Naive thymus-derived CD4-positive, alpha-beta T cell (primary cell): ENCODE results near the gene DLL3. TPM values are rescaled to one million over a fixed set of nuclear protein-coding genes. Genes with fewer than 3 reads are reported as not detected.
"Not testable (repeated sequence)": the region's sequence is repeated elsewhere in the genome, so short reads cannot be mapped to it uniquely, and the experiment has no call there.

Source experiments
- ATAC-seq: fragments of 150-1000 bp; cut with Tn5 transposase; 2 replicates; pipeline ENCODE4 v1.10.0; 2021; ENCODE audit warnings: mild to moderate bottlenecking, moderate library complexity
- CTCF ChIA-PET: fragments of 350-600 bp; sonication (Branson Sonifier 250); formaldehyde crosslinking; loops from one replicate; lab custom pipeline; 2021; ENCODE audit warnings: antibody characterized with exemption; lab: Charles Lee
- POLR2A ChIA-PET: fragments of 350-600 bp; sonication (Branson Sonifier 250); formaldehyde crosslinking; loops from one replicate; lab custom pipeline; 2021; ENCODE audit warnings: antibody characterized with exemption, inconsistent platforms; lab: Charles Lee
- DNase-seq, 9 donors: peaks; one replicate each; pipeline versions ENCODE4 v3.0.0 to v3.0.0-alpha.2; 2020 to 2022; ENCODE audit warnings: mixed read lengths in 1 of 9
- H3K27ac ChIP-seq: one replicate; pipeline ENCODE4 v1.7.0; 2013; ENCODE audit warnings: mild to moderate bottlenecking, low read depth, low read length, moderate library complexity
- H3K27me3 ChIP-seq, 2 donors: one replicate each; pipeline ENCODE4 v1.7.0; 2013; ENCODE audit warnings: low read length in 2 of 2, mild to moderate bottlenecking in 2 of 2, moderate library complexity in 2 of 2; ENCODE audit not compliant: control insufficient read depth in 2 of 2, insufficient read depth in 2 of 2
- H3K36me3 ChIP-seq, 3 experiments: 1 replicate in 2 of 3; 2 replicates in 1 of 3; pipeline ENCODE4 v1.7.0; 2013; ENCODE audit warnings: low read length in 3 of 3, mild to moderate bottlenecking in 3 of 3, moderate library complexity in 1 of 3; ENCODE audit not compliant: insufficient read depth in 3 of 3, control insufficient read depth in 2 of 3
- H3K4me1 ChIP-seq, 2 donors: one replicate each; pipeline ENCODE4 v1.7.0; 2013; ENCODE audit warnings: low read length in 2 of 2, mild to moderate bottlenecking in 2 of 2, moderate library complexity in 1 of 2; ENCODE audit not compliant: control insufficient read depth in 2 of 2, insufficient read depth in 2 of 2
- H3K4me3 ChIP-seq: 2 replicates; pipeline ENCODE4 v1.7.0; 2013; ENCODE audit warnings: mild to moderate bottlenecking, low read length
- H3K9me3 ChIP-seq, 3 experiments: 1 replicate in 2 of 3; 2 replicates in 1 of 3; pipeline ENCODE4 v1.7.0; 2013; ENCODE audit warnings: low read length in 3 of 3; ENCODE audit not compliant: control insufficient read depth in 2 of 3
- H3K27ac Mint-ChIP-seq, 9 donors: one replicate each; pipeline ENCODE4 v1.8.0; 2020 to 2022; ENCODE audit warnings: mixed read lengths in 9 of 9, mild to moderate bottlenecking in 8 of 9, moderate library complexity in 5 of 9, inconsistent platforms in 2 of 9
- H3K27me3 Mint-ChIP-seq, 5 donors: one replicate each; pipeline ENCODE4 v1.8.0; 2021 to 2022; ENCODE audit warnings: mixed read lengths in 5 of 5, mild to moderate bottlenecking in 1 of 5
- H3K36me3 Mint-ChIP-seq, 5 donors: one replicate each; pipeline ENCODE4 v1.8.0; 2020 to 2022; ENCODE audit warnings: mixed read lengths in 5 of 5, mild to moderate bottlenecking in 3 of 5, inconsistent platforms in 1 of 5
- H3K4me1 Mint-ChIP-seq, 7 donors: one replicate each; pipeline ENCODE4 v1.8.0; 2020 to 2022; ENCODE audit warnings: mixed read lengths in 7 of 7, mild to moderate bottlenecking in 3 of 7, inconsistent platforms in 1 of 7
- H3K4me3 Mint-ChIP-seq, 10 donors: one replicate each; pipeline ENCODE4 v1.8.0; 2020 to 2022; ENCODE audit warnings: mild to moderate bottlenecking in 10 of 10, mixed read lengths in 10 of 10, moderate library complexity in 6 of 10, inconsistent platforms in 2 of 10
- H3K9me3 Mint-ChIP-seq, 11 donors: one replicate each; pipeline ENCODE4 v1.8.0; 2020 to 2022; ENCODE audit warnings: mixed read lengths in 11 of 11, mild to moderate bottlenecking in 4 of 11, inconsistent platforms in 1 of 11, moderate library complexity in 1 of 11
- intact Hi-C, 2 donors: fragments of 100-400 bp; cut with micrococcal nuclease; formaldehyde crosslinking; loops; one replicate each; pipeline ENCODE4 v1.15.1; 2023
- polyA plus RNA-seq, 2 donors: library from polyadenylated mRNA; unstranded; fragments of 300-500 nt; fragmentation: Illumina TruSeq; gene quantifications; one replicate each; pipeline ENCODE4 v1.2.3, GENCODE V29; 2021
- total RNA-seq, 6 experiments: library from RNA in 5 of 6; stranded (reverse) in 5 of 6; gene quantifications; 1 replicate in 5 of 6; 2 replicates in 1 of 6; pipeline ENCODE4 v1.2.3 and lab custom pipeline; 2021 to 2026

Gene DLL3
- total and polyA plus RNA-seq, 7 experiments from 2014 or later: 0.08 to 0.22 (median 0.13) TPM; not detected in 3

DNA sequence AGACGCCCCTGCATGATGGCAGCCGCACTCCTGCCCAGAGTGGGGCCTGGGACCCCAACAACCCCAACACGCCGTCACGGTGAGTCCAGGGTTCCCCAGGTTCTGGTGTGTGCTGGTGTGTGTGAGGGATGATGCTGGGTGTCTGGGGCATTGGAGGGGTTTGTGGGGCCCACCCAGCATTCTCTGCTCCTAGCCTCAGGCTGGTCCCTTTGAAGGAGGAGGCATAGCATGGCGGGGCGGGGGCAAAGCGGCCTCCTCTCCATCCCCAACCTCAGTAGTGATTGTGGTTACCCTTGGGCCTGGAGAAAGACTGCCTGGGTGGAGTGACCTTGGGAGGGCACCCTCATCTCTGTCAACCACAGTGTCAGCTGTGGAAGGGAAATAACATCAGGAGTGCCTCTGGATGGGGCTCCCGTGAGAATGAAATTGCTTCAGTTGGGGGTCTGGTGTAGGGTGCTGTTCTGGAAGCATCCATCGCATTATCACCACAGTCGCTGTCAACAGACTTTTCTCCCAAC lies 25.2 kb upstream of the DLL3 start:
- ChIA-PET CTCF (interaction anchor here (0.9 to 3.9 kb wide), 9 partner anchors 8 to 199 kb away, joined by 3 to 21 read pairs (median 4); partner anchors contain the start of genes MED29 and PAF1), POLR2A (interaction anchor here (0.8 to 1.3 kb wide), 2 partner anchors 28 to 82 kb away, joined by 3 read pairs; partner anchors contain the start of genes MED29, PAF1 and SUPT5H)
- Histone ChIP-seq H3K27ac (no peak overlapping the region), H3K36me3 (peaks cover 32 to 82% (median 42%) of the 10 kb centered on the region in 3 experiments), H3K4me3 (no peak overlapping the region), H3K4me1 (no peaks in the 10 kb centered on the region), H3K27me3 (no peaks in the 10 kb centered on the region), H3K9me3 (no peaks in the 10 kb centered on the region)
- Mint-ChIP-seq H3K27ac (peak overlapping the region in 2 of 9 donors; percentile 32 to 59), H3K27me3 (no peaks in the 10 kb centered on the region), H3K36me3 (peaks cover 15 to 47% (median 28%) of the 10 kb centered on the region in 5 donors), H3K9me3 (peaks cover 0 to 1% (median 0%) of the 10 kb centered on the region in 11 donors), H3K4me1 (peaks cover 0 to 11% (median 8%) of the 10 kb centered on the region in 7 donors), H3K4me3 (no peak overlapping the region)
- intact Hi-C loops: no loop called here
- ATAC-seq (no peak), DNase-seq (no peak)

DNA sequence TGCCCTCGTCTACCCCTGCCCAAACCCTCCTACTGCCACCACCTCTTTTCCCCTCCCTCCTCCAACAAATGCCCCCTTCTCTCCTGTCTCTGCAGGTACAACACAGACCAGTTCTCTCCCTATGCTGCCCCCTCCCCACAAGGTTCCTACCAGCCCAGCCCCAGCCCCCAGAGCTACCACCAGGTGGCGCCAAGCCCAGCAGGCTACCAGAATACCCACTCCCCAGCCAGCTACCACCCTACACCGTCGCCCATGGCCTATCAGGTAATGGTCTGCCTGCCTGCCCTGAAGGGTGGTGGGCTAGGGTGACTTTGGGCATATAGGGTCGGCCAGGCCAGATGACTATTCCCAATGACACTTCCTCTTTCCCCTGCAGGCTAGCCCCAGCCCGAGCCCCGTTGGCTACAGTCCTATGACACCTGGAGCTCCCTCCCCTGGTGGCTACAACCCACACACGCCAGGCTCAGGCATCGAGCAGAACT lies 24.6 kb upstream of the DLL3 start:
- Mint-ChIP-seq H3K27ac (peak overlapping the region in 4 of 9 donors; percentile 8 to 59 (median 28)), H3K4me3 (no peak overlapping the region), H3K9me3 (peaks cover 0 to 1% (median 0%) of the 10 kb centered on the region in 11 donors), H3K36me3 (peaks cover 12 to 40% (median 27%) of the 10 kb centered on the region in 5 donors), H3K27me3 (no peaks in the 10 kb centered on the region), H3K4me1 (peaks cover 0 to 11% (median 8%) of the 10 kb centered on the region in 7 donors)
- no peak overlapping the region for H3K4me3 ChIP-seq
- intact Hi-C loops: loop anchor here (1.0 kb wide), 2 partner anchors 58 to 198 kb away; partner anchors contain the start of gene EID2B (in 2 of the 2)
- no peak overlapping the region for H3K27ac ChIP-seq
- DNase-seq (peak; percentile 64 to 80 (median 73)), ATAC-seq (peak; percentile 88)
- no peaks in the 10 kb centered on the region for H3K9me3 ChIP-seq
- ChIA-PET CTCF (interaction anchor here (0.6 to 3.9 kb wide), 15 partner anchors 9 to 198 kb away, joined by 3 to 21 read pairs (median 3); partner anchors contain the start of genes MED29 and PAF1), POLR2A (interaction anchor here (0.6 to 1.3 kb wide), 3 partner anchors 21 to 83 kb away, joined by 3 read pairs; partner anchors contain the start of genes MED29, PAF1 and SUPT5H)
- H3K4me1 ChIP-seq: no peaks in the 10 kb centered on the region
- H3K36me3 ChIP-seq: peaks cover 27 to 75% (median 35%) of the 10 kb centered on the region in 3 experiments
- no peaks in the 10 kb centered on the region for H3K27me3 ChIP-seq

DNA sequence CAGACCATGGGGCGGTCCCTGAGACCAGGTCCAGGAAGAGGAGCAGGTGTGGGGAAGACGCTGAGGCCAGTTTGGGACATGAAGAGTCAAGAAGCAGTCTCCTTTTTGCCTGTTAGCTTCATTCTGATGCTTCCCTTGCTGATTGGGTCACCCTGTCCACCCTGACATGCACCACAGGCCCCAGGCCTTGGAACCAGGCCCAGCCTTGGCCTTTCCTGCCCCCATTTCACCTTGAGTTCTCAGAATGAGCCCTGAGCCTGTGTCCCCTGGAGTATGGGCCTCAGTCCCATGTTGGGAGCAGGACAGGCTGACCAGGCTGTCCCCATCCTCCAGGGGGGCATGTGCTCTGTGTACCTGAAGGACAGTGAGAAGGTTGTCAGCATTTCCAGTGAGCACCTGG lies 23.0 kb upstream of the DLL3 start:
- Mint-ChIP-seq H3K4me3 (no peak overlapping the region), H3K27me3 (no peaks in the 10 kb centered on the region), H3K9me3 (peaks cover 0 to 1% (median 0%) of the 10 kb centered on the region in 11 donors), H3K36me3 (peaks cover 7 to 28% (median 18%) of the 10 kb centered on the region in 5 donors), H3K4me1 (peaks cover 11 to 17% (median 14%) of the 10 kb centered on the region in 7 donors), H3K27ac (peak overlapping the region in 1 of 9 donors; percentile 47)
- ChIA-PET CTCF (interaction anchor here (0.7 to 3.9 kb wide), 6 partner anchors 12 to 379 kb away, joined by 3 to 21 read pairs (median 4); partner anchors contain the start of gene EID2B), POLR2A (interaction anchor here (1.3 kb wide), 1 partner anchor 31 kb away, joined by 4 read pairs; the partner anchor contains the start of gene SUPT5H)
- H3K4me3 ChIP-seq: no peak overlapping the region
- DNase-seq: no peak
- H3K27me3 ChIP-seq: no peaks in the 10 kb centered on the region
- no peaks in the 10 kb centered on the region for H3K9me3 ChIP-seq
- no peaks in the 10 kb centered on the region for H3K4me1 ChIP-seq
- no peak for ATAC-seq
- intact Hi-C loops: no loop called here
- peaks cover 23 to 61% (median 25%) of the 10 kb centered on the region in 3 experiments for H3K36me3 ChIP-seq
- H3K27ac ChIP-seq: no peak overlapping the region

DNA sequence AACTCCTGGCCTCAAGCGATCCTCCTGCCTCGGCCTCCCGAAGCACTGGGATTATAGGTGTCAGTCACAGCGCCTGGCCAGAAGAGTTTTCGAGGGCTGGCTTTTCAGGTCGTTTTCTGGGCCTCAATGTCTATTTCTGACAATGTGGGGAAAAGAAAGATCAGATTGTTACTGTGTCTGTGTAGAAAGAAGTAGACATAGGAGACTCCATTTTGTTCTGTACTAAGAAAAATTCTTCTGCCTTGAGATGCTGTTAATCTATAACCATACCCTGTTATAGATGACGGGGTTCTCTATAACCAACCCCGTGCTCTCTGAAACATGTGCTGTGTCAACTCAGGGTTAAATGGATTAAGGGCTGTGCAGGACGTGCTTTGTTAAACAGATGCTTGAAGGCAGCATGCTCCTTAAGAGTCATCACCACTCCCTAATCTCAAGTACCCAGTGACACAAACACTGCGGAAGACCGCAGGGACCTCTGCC lies 19.4 kb upstream of the DLL3 start:
- intact Hi-C loops: not testable (repeated sequence)
- peak overlapping the region in 6 of 9 donors; percentile 15 to 97 (median 89) for H3K27ac Mint-ChIP-seq

DNA sequence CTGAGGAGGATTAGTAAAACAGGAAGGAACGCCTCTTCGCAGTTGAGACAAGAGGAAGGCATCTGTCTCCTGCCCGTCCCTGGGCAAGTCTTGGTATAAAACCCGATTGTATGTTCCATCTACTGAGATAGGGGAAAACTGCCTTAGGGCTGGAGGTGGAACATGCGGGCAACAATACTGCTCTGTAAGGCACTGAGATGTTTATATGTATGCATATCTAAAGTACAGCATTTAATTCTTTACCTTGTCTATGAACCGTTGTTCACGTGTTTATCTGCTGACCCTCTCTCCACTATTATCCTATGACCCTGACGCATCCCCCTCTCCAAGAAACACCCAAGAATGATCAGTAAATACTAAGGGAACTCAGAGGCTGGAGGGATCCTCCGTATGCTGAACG lies 18.8 kb upstream of the DLL3 start:
- peak overlapping the region; percentile 74 for H3K4me3 ChIP-seq
- intact Hi-C loops: loop anchor here (1.0 to 2.0 kb wide), 6 partner anchors 19 to 353 kb away; partner anchors contain the start of genes EID2B (in 2 of the 2), SUPT5H (in 2 of the 2), DLL3 (in 1 of the 2) and MED29 (in 1 of the 2)
- ATAC-seq: no peak

More for the DNA sequence above, 19.4 kb upstream of the DLL3 start:
- H3K9me3 ChIP-seq, H3K27me3 Mint-ChIP-seq, H3K4me3 ChIP-seq, ATAC-seq, H3K27me3 ChIP-seq, DNase-seq, H3K9me3 Mint-ChIP-seq, CTCF ChIA-PET, H3K27ac ChIP-seq, POLR2A ChIA-PET: not testable (repeated sequence)
- Mint-ChIP-seq H3K36me3 (peaks cover 0 to 16% (median 10%) of the 10 kb centered on the region in 5 donors), H3K4me3 (peak overlapping the region in 8 of 10 donors; percentile 90 to 97 (median 92)), H3K4me1 (peaks cover 17 to 32% (median 25%) of the 10 kb centered on the region in 7 donors)
- peaks cover 6 to 35% (median 6%) of the 10 kb centered on the region in 3 experiments for H3K36me3 ChIP-seq
- H3K4me1 ChIP-seq: peaks cover 10 to 11% of the 10 kb centered on the region in 2 donors

More for the DNA sequence above, 18.8 kb upstream of the DLL3 start:
- Mint-ChIP-seq H3K9me3 (peaks cover 0 to 1% (median 0%) of the 10 kb centered on the region in 11 donors), H3K27ac (peak overlapping the region; percentile 15 to 97 (median 92)), H3K36me3 (peaks cover 0 to 11% (median 6%) of the 10 kb centered on the region in 5 donors), H3K4me1 (peaks cover 17 to 32% (median 25%) of the 10 kb centered on the region in 7 donors), H3K27me3 (no peaks in the 10 kb centered on the region), H3K4me3 (peak overlapping the region; percentile 86 to 97 (median 92))
- Histone ChIP-seq H3K27me3 (no peaks in the 10 kb centered on the region), H3K9me3 (no peaks in the 10 kb centered on the region), H3K27ac (peak overlapping the region; percentile 86), H3K36me3 (peaks cover under 1 to 31% (median under 1%) of the 10 kb centered on the region in 3 experiments), H3K4me1 (peaks cover 10 to 11% of the 10 kb centered on the region in 2 donors)
- no peak for DNase-seq
- ChIA-PET POLR2A (interaction anchor here (0.8 to 1.2 kb wide), 6 partner anchors 8 to 89 kb away, joined by 3 to 5 read pairs (median 4); partner anchors contain the start of genes MED29, PAF1, PLEKHG2 and RPS16), CTCF (no interaction called here)
